Chondrocyte (in vitro differentiated cells): ENCODE data around the gene WFDC1. TPM values are rescaled to one million over a fixed set of nuclear protein-coding genes. Genes with fewer than 3 reads are reported as not detected.

Experiments
- DNase-seq: peaks from one replicate; pipeline ENCODE4 v3.0.0; 2021; ENCODE audit warnings: mixed read lengths, low spot score
- H3K27ac Mint-ChIP-seq: one replicate; pipeline ENCODE4 v1.8.0; 2021; ENCODE audit warnings: mild to moderate bottlenecking, moderate library complexity, mixed read lengths; ENCODE audit not compliant: unreplicated experiment
- H3K27me3 Mint-ChIP-seq: 2 replicates; pipeline ENCODE4 v1.8.0; 2021; ENCODE audit warnings: low read depth, mixed read lengths
- H3K36me3 Mint-ChIP-seq: 2 replicates; pipeline ENCODE4 v1.8.0; 2021; ENCODE audit warnings: low read depth, mixed read lengths
- H3K4me1 Mint-ChIP-seq: 2 replicates; pipeline ENCODE4 v1.8.0; 2021; ENCODE audit warnings: low read depth, mild to moderate bottlenecking, mixed read lengths
- H3K4me3 Mint-ChIP-seq: one replicate; pipeline ENCODE4 v1.8.0; 2021; ENCODE audit warnings: mild to moderate bottlenecking, moderate library complexity, mixed read lengths; ENCODE audit not compliant: unreplicated experiment
- H3K9me3 Mint-ChIP-seq: 2 replicates; pipeline ENCODE4 v1.8.0; 2021; ENCODE audit warnings: low read depth, mixed read lengths
- CTCF ChIP-seq: fragments of 200-600 bp; sonication (generic); IDR thresholded peaks from 2 replicates; pipeline ENCODE4 v1.5.0; 2021; ENCODE audit warnings: antibody characterized with exemption, mild to moderate bottlenecking, moderate library complexity
- total RNA-seq: library from RNA; stranded (reverse); gene quantifications from 3 replicates; pipeline ENCODE4 v1.2.1, GENCODE V29; 2021

Gene WFDC1
- total RNA-seq, 1 donor from 2014 or later: 5.6 TPM

- Mint-ChIP-seq H3K9me3 (no peaks in the 10 kb centered on the region), H3K36me3 (peaks cover 3% of the 10 kb centered on the region), H3K4me1 (no peaks in the 10 kb centered on the region), H3K27me3 (peaks cover 33% of the 10 kb centered on the region), H3K4me3 (no peak overlapping the region), H3K27ac (no peak overlapping the region)
- no peak for DNase-seq
- TF ChIP-seq CTCF: no peak
These were observed 50.1 kb downstream of the WFDC1 start for GRCh38 chr16:84344781-84345180.

- peaks cover 2% of the 10 kb centered on the region for H3K36me3 Mint-ChIP-seq
- H3K4me1 Mint-ChIP-seq: no peaks in the 10 kb centered on the region
- H3K27ac Mint-ChIP-seq: no peak overlapping the region
- no peak for DNase-seq
- H3K27me3 Mint-ChIP-seq: peaks cover 25% of the 10 kb centered on the region
- no peaks in the 10 kb centered on the region for H3K9me3 Mint-ChIP-seq
- no peak for TF ChIP-seq CTCF
- no peak overlapping the region for H3K4me3 Mint-ChIP-seq
These were observed 52.5 kb downstream of the WFDC1 start for GRCh38 chr16:84347161-84347560.

GRCh38 chr16:84348386-84348888 is 53.8 kb downstream of the WFDC1 start:
- no peaks in the 10 kb centered on the region for H3K4me1 Mint-ChIP-seq
- no peaks in the 10 kb centered on the region for H3K9me3 Mint-ChIP-seq
- H3K4me3 Mint-ChIP-seq: no peak overlapping the region
- H3K27me3 Mint-ChIP-seq: peaks cover 27% of the 10 kb centered on the region
- TF ChIP-seq CTCF: no peak
- no peaks in the 10 kb centered on the region for H3K36me3 Mint-ChIP-seq
- H3K27ac Mint-ChIP-seq: no peak overlapping the region
- DNase-seq: no peak

GRCh38 chr16:84349862-84350684 is 55.4 kb downstream of the WFDC1 start:
- TF ChIP-seq CTCF: no peak
- Mint-ChIP-seq H3K9me3 (no peaks in the 10 kb centered on the region), H3K36me3 (no peaks in the 10 kb centered on the region), H3K27me3 (peaks cover 30% of the 10 kb centered on the region), H3K4me1 (no peaks in the 10 kb centered on the region), H3K27ac (no peak overlapping the region), H3K4me3 (no peak overlapping the region)
- peak; percentile 30 for DNase-seq

- TF ChIP-seq CTCF: no peak
- no peaks in the 10 kb centered on the region for H3K36me3 Mint-ChIP-seq
- H3K4me1 Mint-ChIP-seq: no peaks in the 10 kb centered on the region
- DNase-seq: peak; percentile 54
- H3K27ac Mint-ChIP-seq: no peak overlapping the region
- H3K4me3 Mint-ChIP-seq: no peak overlapping the region
- H3K27me3 Mint-ChIP-seq: peaks cover 28% of the 10 kb centered on the region
- no peaks in the 10 kb centered on the region for H3K9me3 Mint-ChIP-seq
These were observed 56.2 kb downstream of the WFDC1 start for GRCh38 chr16:84350685-84351400.
